ENCODE data around the gene NHS. TPM values are rescaled to one million over a fixed set of nuclear protein-coding genes. Genes with fewer than 3 reads are reported as not detected.

NHS gene
- total RNA-seq, 1 donor from 2014 or later, result 8.3 TPM

GRCh38 chrX:17448188-17448587 is 73.2 kb downstream of the NHS start:
- Mint-ChIP-seq H3K4me3 (no peak overlapping the region), H3K27me3 (ENCODE audit: low read depth) (no peaks in the 10 kb centered on the region), H3K27ac (no peak overlapping the region), H3K36me3 (no peaks in the 10 kb centered on the region), H3K9me3 (no peaks in the 10 kb centered on the region), H3K4me1 (peaks cover 3% of the 10 kb centered on the region)
- no peak for TF ChIP-seq CTCF (IDR thresholded peaks at IDR 0.05; ENCODE audit: unreplicated experiment)
- no peak for DNase-seq (ENCODE audit: low spot score in 2 of 2, unreplicated experiment in 2 of 2)

- Mint-ChIP-seq H3K9me3 (no peaks in the 10 kb centered on the region), H3K27ac (no peak overlapping the region), H3K4me3 (no peak overlapping the region), H3K36me3 (no peaks in the 10 kb centered on the region), H3K4me1 (peaks cover 3% of the 10 kb centered on the region), H3K27me3 (ENCODE audit: low read depth) (no peaks in the 10 kb centered on the region)
- TF ChIP-seq CTCF (IDR thresholded peaks at IDR 0.05; ENCODE audit: unreplicated experiment), result no peak
- no peak for DNase-seq (ENCODE audit: low spot score in 2 of 2, unreplicated experiment in 2 of 2)
Measured at GRCh38 chrX:17449866-17450265, 74.9 kb downstream of the NHS start.

GRCh38 chrX:17453788-17454187 is 78.8 kb downstream of the NHS start:
- TF ChIP-seq CTCF (IDR thresholded peaks at IDR 0.05; ENCODE audit: unreplicated experiment), result no peak
- Mint-ChIP-seq H3K36me3 (no peaks in the 10 kb centered on the region), H3K27ac (no peak overlapping the region), H3K27me3 (ENCODE audit: low read depth) (peaks cover 1% of the 10 kb centered on the region), H3K9me3 (no peaks in the 10 kb centered on the region), H3K4me1 (peaks cover 3% of the 10 kb centered on the region), H3K4me3 (no peak overlapping the region)
- DNase-seq (ENCODE audit: low spot score in 2 of 2, unreplicated experiment in 2 of 2), result no peak

- Mint-ChIP-seq H3K9me3 (no peaks in the 10 kb centered on the region), H3K4me1 (peaks cover 3% of the 10 kb centered on the region), H3K4me3 (no peak overlapping the region), H3K27ac (no peak overlapping the region), H3K36me3 (no peaks in the 10 kb centered on the region), H3K27me3 (ENCODE audit: low read depth) (peaks cover 1% of the 10 kb centered on the region)
- no peak for TF ChIP-seq CTCF (IDR thresholded peaks at IDR 0.05; ENCODE audit: unreplicated experiment)
- no peak for DNase-seq (ENCODE audit: low spot score in 2 of 2, unreplicated experiment in 2 of 2)
Measured at GRCh38 chrX:17456526-17456925, 81.5 kb downstream of the NHS start.

GRCh38 chrX:17459008-17459611 is 84.1 kb downstream of the NHS start:
- Mint-ChIP-seq H3K36me3 (no peaks in the 10 kb centered on the region), H3K27ac (no peak overlapping the region), H3K27me3 (ENCODE audit: low read depth) (peaks cover 1% of the 10 kb centered on the region), H3K9me3 (no peaks in the 10 kb centered on the region), H3K4me3 (no peak overlapping the region), H3K4me1 (no peaks in the 10 kb centered on the region)
- no peak for TF ChIP-seq CTCF (IDR thresholded peaks at IDR 0.05; ENCODE audit: unreplicated experiment)
- DNase-seq (ENCODE audit: low spot score in 2 of 2, unreplicated experiment in 2 of 2), result no peak

GRCh38 chrX:17459661-17460060 is 84.7 kb downstream of the NHS start:
- DNase-seq (ENCODE audit: low spot score in 2 of 2, unreplicated experiment in 2 of 2), result no peak
- no peak for TF ChIP-seq CTCF (IDR thresholded peaks at IDR 0.05; ENCODE audit: unreplicated experiment)
- no peaks in the 10 kb centered on the region for H3K9me3 Mint-ChIP-seq
- no peak overlapping the region for H3K27ac Mint-ChIP-seq
- H3K4me1 Mint-ChIP-seq, result no peaks in the 10 kb centered on the region
- H3K4me3 Mint-ChIP-seq, result no peak overlapping the region
- no peaks in the 10 kb centered on the region for H3K36me3 Mint-ChIP-seq
- peaks cover 1% of the 10 kb centered on the region for H3K27me3 Mint-ChIP-seq (ENCODE audit: low read depth)

All from mesothelial cell of epicardium (in vitro differentiated cells).